ENCODE results near the gene HORMAD2.

GRCh38 chr22:30121960-30122359, 41.7 kb downstream of the HORMAD2 start:
- TF ChIP-seq GATA2 (IDR thresholded peaks at IDR 0.05; ENCODE audit: insufficient read depth, insufficient read length, low read depth, low read length) (no peak), MYC (IDR thresholded peaks at IDR 0.05; ENCODE audit: low read depth, low read length) (no peak), EZH2 (IDR thresholded peaks at IDR 0.05; ENCODE audit: borderline replicate concordance, low read depth, low read length, severe bottlenecking) (no peak), POLR2AphosphoS5 (IDR thresholded peaks at IDR 0.05; ENCODE audit: insufficient read depth, low read depth, low read length) (no peak), POLR2A (IDR thresholded peaks at IDR 0.05; ENCODE audit: low read depth, low read length) (no peak), CTCF (IDR thresholded peaks at IDR 0.05; ENCODE audit: extremely low read depth in 1 of 2, insufficient read depth in 1 of 2, low read depth in 1 of 2, low read length in 2 of 2) (no peak), FOS (IDR thresholded peaks at IDR 0.05; ENCODE audit: borderline replicate concordance, insufficient read depth, low read length) (no peak), MAX (IDR thresholded peaks at IDR 0.05; ENCODE audit: insufficient read depth, insufficient read length) (no peak), JUN (IDR thresholded peaks at IDR 0.05; ENCODE audit: borderline replicate concordance, insufficient read depth, insufficient read length, low read depth) (no peak)

Data from endothelial cell of umbilical vein (primary cell).